ENCODE data around the gene DHRS2. TPM values are rescaled to one million over a fixed set of nuclear protein-coding genes. Genes with fewer than 3 reads are reported as not detected.

DHRS2 gene
- total and polyA plus RNA-seq, 2 of the 13 experiments (the other 11 are each of a cell fraction or from before 2014, with no cell fraction given), result 1,621 to 3,021 TPM

- TF ChIP-seq CSRNP1 (CRISPR knock-in tag; IDR thresholded peaks at IDR 0.05) (peak; percentile 58; the same call in 1 of the 2 replicates), TMF1 (CRISPR knock-in tag; IDR thresholded peaks at IDR 0.05; ENCODE audit: low read depth) (no peak), BRF2 (CRISPR knock-in tag; IDR thresholded peaks at IDR 0.05) (no peak), CENPX (CRISPR knock-in tag; IDR thresholded peaks at IDR 0.05) (no peak), ZMYM3 (CRISPR knock-in tag; IDR thresholded peaks at IDR 0.05) (peak; percentile 72), CREBL2 (CRISPR knock-in tag; IDR thresholded peaks at IDR 0.05; ENCODE audit: borderline replicate concordance) (no peak; the same call in 1 of the 2 replicates)
- TF ChIP-seq, protein P1, sequence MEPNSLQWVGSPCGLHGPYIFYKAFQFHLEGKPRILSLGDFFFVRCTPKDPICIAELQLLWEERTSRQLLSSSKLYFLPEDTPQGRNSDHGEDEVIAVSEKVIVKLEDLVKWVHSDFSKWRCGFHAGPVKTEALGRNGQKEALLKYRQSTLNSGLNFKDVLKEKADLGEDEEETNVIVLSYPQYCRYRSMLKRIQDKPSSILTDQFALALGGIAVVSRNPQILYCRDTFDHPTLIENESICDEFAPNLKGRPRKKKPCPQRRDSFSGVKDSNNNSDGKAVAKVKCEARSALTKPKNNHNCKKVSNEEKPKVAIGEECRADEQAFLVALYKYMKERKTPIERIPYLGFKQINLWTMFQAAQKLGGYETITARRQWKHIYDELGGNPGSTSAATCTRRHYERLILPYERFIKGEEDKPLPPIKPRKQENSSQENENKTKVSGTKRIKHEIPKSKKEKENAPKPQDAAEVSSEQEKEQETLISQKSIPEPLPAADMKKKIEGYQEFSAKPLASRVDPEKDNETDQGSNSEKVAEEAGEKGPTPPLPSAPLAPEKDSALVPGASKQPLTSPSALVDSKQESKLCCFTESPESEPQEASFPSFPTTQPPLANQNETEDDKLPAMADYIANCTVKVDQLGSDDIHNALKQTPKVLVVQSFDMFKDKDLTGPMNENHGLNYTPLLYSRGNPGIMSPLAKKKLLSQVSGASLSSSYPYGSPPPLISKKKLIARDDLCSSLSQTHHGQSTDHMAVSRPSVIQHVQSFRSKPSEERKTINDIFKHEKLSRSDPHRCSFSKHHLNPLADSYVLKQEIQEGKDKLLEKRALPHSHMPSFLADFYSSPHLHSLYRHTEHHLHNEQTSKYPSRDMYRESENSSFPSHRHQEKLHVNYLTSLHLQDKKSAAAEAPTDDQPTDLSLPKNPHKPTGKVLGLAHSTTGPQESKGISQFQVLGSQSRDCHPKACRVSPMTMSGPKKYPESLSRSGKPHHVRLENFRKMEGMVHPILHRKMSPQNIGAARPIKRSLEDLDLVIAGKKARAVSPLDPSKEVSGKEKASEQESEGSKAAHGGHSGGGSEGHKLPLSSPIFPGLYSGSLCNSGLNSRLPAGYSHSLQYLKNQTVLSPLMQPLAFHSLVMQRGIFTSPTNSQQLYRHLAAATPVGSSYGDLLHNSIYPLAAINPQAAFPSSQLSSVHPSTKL (CRISPR knock-in tag; IDR thresholded peaks at IDR 0.05), result peak; percentile 98
- TF ChIP-seq, protein P2, sequence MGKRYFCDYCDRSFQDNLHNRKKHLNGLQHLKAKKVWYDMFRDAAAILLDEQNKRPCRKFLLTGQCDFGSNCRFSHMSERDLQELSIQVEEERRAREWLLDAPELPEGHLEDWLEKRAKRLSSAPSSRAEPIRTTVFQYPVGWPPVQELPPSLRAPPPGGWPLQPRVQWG (CRISPR knock-in tag; IDR thresholded peaks at IDR 0.05; ENCODE audit: borderline replicate concordance, low read depth), result no peak
- TF ChIP-seq, protein P3, sequence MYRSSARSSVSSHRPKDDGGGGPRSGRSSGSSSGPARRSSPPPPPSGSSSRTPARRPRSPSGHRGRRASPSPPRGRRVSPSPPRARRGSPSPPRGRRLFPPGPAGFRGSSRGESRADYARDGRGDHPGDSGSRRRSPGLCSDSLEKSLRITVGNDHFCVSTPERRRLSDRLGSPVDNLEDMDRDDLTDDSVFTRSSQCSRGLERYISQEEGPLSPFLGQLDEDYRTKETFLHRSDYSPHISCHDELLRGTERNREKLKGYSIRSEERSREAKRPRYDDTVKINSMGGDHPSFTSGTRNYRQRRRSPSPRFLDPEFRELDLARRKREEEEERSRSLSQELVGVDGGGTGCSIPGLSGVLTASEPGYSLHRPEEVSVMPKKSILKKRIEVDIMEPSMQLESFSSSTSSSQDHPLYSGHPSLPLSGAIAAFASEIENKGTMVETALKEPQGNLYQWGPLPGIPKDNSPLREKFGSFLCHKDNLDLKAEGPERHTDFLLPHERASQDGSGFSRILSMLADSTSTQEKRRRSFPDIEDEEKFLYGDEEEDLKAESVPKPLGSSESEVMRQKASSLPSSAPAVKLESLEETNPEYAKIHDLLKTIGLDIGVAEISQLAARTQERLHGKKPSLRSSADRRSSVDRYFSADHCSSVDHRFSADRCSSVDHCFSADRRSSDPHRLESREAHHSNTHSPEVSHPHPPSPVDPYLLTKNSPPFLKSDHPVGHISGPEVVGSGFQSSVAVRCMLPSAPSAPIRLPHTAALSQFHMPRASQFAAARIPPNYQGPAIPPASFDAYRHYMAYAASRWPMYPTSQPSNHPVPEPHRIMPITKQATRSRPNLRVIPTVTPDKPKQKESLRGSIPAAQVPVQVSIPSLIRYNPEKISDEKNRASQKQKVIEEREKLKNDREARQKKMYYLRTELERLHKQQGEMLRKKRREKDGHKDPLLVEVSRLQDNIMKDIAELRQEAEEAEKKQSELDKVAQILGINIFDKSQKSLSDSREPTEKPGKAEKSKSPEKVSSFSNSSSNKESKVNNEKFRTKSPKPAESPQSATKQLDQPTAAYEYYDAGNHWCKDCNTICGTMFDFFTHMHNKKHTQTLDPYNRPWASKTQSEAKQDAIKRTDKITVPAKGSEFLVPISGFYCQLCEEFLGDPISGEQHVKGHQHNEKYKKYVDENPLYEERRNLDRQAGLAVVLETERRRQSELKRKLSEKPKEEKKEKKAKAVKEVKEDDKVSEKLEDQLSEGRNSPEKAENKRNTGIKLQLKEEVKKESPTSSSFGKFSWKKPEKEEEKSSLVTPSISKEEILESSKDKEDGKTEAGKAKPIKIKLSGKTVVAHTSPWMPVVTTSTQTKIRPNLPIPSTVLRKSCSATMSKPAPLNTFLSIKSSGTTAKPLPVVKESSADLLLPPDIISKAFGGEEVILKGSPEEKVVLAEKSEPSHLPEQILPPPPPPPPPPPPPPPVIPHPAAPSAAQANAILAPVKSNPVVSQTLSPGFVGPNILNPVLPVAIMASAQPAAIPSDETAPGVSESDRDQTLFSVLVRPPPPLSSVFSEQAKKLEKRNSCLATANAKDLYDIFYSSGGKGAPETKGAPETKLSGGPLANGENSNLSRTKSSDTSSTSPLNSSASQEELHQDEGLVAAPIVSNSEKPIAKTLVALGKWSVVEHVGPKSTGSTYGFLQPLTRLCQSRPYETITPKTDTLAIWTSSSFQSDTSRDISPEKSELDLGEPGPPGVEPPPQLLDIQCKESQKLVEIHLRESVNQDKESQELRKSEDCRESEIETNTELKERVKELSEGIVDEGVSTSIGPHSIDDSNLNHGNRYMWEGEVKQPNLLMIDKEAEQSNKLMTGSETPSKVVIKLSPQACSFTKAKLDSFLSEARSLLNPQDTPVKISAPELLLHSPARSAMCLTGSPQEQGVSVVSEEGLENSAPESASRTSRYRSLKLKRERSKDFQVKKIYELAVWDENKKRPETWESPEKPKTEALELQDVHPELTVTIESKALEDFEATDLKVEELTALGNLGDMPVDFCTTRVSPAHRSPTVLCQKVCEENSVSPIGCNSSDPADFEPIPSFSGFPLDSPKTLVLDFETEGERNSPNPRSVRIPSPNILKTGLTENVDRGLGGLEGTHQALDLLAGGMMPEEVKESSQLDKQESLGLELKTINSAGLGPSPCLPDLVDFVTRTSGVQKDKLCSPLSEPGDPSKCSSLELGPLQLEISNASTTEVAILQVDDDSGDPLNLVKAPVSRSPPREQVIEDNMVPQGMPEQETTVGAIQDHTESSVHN (CRISPR knock-in tag; IDR thresholded peaks at IDR 0.05), result no peak
- TF ChIP-seq, protein P4, sequence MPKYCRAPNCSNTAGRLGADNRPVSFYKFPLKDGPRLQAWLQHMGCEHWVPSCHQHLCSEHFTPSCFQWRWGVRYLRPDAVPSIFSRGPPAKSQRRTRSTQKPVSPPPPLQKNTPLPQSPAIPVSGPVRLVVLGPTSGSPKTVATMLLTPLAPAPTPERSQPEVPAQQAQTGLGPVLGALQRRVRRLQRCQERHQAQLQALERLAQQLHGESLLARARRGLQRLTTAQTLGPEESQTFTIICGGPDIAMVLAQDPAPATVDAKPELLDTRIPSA (CRISPR knock-in tag; IDR thresholded peaks at IDR 0.05; ENCODE audit: borderline replicate concordance), result no peak
These were observed 33.7 kb upstream of the DHRS2 start (continued) for GRCh38 chr14:23602181-23603095.

All from HepG2 (cell line).